OCI-M1 (cell line): ENCODE results near the gene S1PR4.
"Not testable (repeated sequence)": the region's sequence is repeated elsewhere in the genome, so short reads cannot be mapped to it uniquely, and the experiment has no call there.

ENCODE experiments used
- DNase-seq: peaks from one replicate; lab custom pipeline; 2025; lab: John Stamatoyannopoulos, UW

S1PR4 gene

GRCh38 chr19:3152419-3152780 is 26.2 kb upstream of the S1PR4 start:
- no peak for DNase-seq

DNA sequence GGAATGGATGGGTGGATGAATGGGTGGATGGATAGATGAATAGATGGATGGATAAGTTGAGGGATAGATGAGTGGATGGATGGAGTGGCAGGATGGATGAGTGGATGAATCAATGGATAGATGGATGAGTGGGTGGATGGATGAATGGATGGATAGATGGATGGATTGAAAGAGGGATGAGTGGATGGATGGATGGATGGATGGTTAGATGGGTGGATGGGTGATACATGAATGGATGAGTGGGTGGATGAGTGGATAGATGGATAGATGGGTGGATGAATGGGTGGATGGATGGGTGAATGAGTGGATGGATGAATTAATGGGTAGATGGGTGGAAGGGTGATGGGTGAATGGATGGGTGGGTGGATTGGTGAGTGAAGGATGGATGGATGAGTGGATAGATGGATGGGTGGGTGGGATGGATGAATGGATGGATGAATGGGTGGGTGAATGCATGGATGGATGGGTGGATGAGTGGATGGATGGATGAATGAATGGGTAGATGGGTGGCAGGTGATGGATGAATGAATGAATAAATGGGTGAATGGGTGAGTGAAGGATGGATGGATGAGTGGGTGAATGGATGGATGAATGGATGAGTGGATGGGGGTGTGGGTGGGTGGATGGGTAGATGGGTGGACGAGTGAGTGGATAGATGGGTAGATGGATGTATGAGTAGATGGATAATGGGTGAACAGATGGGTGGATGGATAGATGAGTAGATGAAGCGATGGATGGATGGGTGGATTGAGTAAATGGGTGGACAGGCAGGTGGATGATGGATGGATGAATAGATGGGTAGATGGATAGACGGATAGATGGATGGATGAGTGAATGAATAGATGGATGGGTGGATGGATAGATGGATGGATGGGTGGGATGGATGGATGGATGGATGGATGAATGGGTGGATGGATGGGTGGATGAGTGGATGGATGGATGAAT is 25.0 kb upstream of the S1PR4 start:
- no peak for DNase-seq

- not testable (repeated sequence) for DNase-seq
Observed at GRCh38 chr19:3154447-3154846, 24.1 kb upstream of the S1PR4 start.

DNA sequence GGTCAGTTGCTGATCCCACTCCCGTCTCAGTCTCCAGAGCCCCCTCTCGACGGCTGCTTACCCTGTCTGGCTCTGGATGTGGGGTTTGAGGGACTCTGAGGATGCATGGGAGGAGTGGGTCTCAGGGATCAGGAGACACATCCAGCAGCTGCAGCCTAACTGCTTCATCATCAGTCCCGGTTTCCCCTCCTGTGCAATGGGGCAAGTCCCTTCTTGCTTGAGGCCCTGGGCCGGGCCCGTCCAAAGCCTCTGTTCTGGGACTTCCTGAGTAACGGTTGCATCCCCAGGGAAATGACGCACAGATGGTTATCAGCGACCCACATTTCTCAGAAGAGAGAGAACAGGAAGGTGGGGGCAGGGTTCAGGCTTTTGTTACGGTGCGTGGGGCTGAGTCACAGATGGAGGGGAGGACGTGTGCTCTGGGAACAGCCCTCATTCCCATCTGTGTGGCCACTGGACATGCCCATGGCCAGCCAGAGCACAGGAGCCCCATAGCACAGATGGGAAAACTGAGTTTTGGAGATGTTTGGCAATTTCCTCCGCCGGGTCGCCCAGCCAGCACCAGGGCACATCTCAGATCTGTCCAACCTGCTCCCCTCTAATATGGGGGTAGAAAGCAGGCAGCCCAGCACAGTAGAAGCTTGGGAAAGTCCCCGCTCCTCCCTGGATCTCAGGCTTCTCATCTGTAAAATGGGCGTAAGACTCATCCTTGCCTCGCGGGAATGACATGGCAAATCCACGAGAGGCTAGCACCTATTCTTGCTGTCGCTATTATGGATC is 23.4 kb upstream of the S1PR4 start:
- DNase-seq: peak; percentile 92

DNA sequence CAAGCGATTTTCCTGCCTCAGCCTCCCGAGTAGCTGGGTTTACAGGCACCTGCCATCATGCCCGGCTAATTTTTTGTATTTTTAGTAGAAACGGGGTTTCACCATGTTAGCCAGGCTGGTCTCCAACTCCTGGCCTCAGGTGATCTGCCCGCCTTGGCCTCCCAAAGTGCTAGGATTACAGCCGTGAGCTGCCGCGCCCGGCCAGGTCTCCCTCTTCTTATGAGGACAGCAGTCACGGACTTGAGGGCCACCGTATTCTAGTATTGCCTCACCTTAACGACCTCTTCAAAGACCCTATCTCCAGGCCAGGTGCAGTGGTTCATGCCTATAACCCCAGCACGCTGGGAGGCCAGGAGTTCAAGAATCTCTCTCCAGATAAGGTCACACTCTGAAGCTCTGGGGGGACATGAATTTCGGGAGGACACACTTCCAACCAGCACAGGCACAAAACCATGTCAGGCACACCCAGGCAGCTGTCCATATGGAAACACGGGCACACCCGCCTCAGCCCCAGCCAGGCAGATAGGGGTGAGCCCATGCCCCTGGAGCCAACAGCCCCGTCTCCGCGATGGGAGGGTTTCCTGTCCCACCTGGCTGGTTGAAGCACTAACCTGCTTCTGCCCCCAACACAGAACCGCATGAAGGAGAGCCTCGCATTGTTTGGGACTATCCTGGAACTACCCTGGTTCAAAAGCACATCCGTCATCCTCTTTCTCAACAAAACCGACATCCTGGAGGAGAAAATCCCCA is 21.3 kb upstream of the S1PR4 start:
- no peak for DNase-seq

GRCh38 chr19:3159565-3159964 is 19.0 kb upstream of the S1PR4 start:
- no peak for DNase-seq

- DNase-seq: no peak
Observed at GRCh38 chr19:3160219-3160618, 18.4 kb upstream of the S1PR4 start.

DNA sequence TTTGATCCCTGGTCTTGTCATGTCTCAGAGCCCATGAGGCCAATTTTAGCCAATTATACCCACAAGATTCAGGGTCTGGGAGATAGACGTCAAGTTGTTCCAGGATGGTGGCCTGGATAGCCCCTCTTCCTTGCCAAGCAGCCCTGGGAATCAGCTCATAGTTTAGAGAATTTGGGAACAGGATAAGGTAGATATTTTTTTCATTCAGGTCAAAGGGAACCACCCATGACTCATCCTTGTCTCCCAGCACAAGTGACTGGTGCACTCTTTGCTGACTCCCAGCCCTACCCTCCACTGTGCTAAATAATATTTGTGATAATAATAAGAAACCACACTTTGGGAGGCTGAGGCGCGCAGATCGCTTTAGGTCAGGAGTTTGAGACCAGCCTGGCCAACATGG is 17.1 kb upstream of the S1PR4 start:
- no peak for DNase-seq

- DNase-seq: no peak
Observed at GRCh38 chr19:3162418-3163229, 15.9 kb upstream of the S1PR4 start.

- peak; percentile 56 for DNase-seq
Observed at GRCh38 chr19:3163230-3163886, 15.2 kb upstream of the S1PR4 start.

DNA sequence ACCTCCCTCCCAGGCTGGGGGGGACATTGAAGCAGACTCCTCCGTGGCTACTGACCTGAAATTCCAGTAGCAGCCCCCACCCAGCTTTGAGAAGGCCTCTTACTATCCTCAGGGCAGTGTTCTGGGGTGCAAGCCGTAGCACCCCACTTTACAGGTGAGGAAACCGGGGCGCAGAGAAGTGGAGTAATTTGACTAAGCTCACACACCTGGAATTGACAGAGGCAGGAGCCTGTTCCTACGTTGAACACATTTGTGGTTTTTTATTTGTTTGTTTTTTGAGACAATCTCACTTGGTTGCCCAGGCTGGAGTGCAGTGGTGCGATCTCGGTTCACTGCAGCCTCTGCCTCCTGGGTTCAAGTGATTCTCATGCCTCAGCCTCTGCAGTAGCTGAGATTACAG is 14.6 kb upstream of the S1PR4 start:
- DNase-seq: no peak

DNA sequence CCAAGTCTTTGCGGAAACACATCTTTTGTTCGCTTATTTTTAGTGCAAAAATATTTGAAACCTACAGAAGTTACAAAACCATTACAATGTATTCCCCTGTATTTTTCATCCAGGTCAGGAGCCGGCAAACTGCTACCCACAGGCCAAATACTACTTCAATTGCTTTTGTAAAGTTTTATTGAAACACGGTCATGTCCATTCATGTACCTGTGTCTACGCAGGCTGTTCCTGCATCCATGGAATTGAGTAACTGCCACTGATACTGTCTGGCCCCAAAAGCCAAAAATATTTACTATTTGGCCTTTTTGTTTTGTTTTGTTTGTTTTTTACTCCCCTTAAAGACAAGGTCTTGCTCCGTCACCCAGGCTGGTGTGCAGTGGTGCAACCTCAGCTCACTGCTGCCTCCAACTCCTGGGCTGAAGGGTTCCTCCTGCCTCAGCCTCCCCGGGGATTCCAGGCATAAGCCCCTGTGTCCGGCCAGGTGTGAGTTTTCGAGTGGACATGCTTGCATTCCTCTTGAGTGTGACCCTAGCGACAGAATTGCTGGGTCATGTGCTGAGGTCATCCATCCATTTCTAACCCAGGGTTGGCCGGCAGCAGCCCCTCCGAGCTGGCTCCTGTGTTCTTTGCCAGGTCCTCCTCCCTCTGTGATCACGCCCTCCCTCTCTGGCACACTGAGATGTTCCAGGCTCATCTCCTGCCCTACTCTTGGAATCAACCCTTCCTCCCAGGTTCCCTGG is 10.9 kb upstream of the S1PR4 start:
- DNase-seq: no peak

DNA sequence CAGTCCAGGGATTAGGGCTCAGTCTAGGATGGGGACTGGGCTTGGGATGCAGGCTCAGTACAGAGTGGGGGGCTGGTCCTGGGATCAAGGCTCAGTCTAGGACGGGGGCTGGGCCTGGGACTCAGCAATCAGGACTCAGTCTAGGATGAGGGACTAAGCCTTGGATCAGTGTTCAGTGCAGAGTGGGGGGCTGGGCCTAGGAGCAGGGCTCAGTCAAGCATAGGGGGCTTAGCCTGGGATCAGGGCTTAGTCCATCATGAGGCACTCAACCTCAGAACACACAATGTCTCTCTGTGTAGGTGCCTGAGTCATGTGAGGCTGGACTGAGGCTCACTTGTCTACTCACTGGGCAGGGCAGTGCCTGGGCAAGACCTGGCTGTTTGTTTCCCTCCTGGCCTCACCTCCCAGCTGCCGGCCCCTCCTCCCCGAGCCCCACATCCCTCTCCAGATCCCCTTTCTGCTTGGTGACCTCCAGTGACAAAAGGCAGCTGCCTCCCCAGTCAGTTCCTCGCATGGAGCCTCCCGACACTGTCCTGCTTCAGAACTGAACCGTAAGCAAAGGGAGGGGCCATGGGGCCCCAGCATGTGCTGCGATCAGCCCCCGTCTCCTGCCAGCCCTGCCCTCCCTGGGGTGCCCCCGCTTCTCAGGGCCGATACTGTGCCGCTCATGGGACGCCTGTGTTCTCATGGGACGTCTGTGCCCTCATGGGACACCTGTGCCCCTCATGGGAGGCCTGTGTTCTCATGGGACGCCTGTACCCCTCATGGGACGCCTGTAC is 6.5 kb upstream of the S1PR4 start:
- DNase-seq: no peak

DNA sequence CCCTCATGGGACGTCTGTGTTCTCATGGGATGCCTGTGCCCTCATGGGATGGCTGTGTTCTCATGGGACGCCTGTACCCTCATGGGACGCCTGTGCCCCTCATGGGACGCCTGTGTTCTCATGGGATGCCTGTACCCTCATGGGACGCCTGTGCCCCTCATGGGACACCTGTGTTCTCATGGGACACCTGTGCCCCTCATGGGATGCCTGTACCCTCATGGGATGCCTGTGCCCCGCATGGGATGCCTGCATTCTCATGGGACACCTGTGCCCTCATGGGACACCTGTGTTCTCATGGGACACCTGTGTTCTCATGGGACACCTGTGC is 5.9 kb upstream of the S1PR4 start:
- not testable (repeated sequence) for DNase-seq

- DNase-seq: no peak
Observed at GRCh38 chr19:3175781-3176714, 2.5 kb upstream of the S1PR4 start.

DNA sequence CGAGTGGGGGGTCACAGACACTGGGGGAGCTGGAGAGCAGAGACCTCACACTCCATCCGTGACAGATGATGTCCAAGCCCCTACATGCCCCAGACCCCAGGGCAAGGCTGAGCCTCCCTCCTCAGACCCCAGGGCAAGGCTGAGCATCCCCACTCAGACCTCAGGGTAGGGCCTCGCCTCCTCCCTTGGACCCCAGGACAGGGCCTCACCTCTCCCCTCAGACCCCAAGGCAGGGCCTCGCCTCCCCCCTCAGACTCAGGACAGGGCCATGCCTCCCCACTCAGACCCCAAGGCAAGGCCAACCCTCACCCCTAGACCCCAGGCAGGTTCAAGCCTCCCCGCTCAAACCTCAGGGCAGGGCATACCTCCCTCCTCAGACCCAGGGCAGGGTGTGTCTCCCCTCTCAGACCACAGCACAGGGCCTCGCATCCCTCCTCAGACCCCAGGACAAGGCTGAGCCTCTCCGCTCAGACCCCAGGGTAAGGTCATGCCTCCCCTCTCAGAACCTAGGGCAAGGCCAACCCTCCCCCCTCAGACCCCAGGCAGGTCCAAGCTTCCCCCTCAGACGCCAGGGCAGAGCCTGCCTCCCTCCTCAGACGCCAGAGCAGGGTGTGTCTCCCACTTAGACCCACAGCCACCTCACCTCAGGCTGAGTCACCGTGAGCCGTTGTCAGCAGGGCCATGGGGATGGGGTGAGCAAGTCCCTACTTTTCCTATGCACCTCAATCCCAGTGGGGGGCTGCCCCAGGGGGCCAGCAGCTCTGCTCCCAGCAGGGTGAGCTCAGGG is 1.7 kb upstream of the S1PR4 start:
- DNase-seq: peak; percentile 1

- no peak for DNase-seq
Observed at GRCh38 chr19:3178973-3179738, 587 bp downstream of the S1PR4 start.
